Loucy (cell line): ENCODE measurements around the gene RFPL4A.
"Not testable (repeated sequence)": the region's sequence is repeated elsewhere in the genome, so short reads cannot be mapped to it uniquely, and the experiment has no call there.

Source experiments
- H2AFZ ChIP-seq: fragments of 200-600 bp; sonication (generic); 2 replicates; pipeline ENCODE4 v1.6.0; 2016; ENCODE audit warnings: antibody characterized with exemption, mild to moderate bottlenecking, low read length, moderate library complexity
- H3F3A ChIP-seq: fragments of 200-600 bp; 2 replicates; pipeline ENCODE4 v1.6.0; 2016; ENCODE audit warnings: antibody characterized with exemption, low read depth, mild to moderate bottlenecking
- H3K27me3 ChIP-seq: fragments of 200-600 bp; sonication (generic); 2 replicates; pipeline ENCODE4 v1.6.1; 2014; ENCODE audit warnings: low read length, mild to moderate bottlenecking; ENCODE audit not compliant: insufficient read depth, poor library complexity, severe bottlenecking
- H3K36me3 ChIP-seq: fragments of 200-600 bp; sonication (generic); 2 replicates; pipeline ENCODE4 v1.6.1; 2016; ENCODE audit warnings: low read length; ENCODE audit not compliant: insufficient read depth
- H3K4me1 ChIP-seq: fragments of 200-600 bp; sonication (generic); 2 replicates; pipeline ENCODE4 v1.5.1; 2014; ENCODE audit warnings: low read length, mild to moderate bottlenecking; ENCODE audit not compliant: insufficient read depth, poor library complexity, severe bottlenecking
- H3K4me2 ChIP-seq: fragments of 200-600 bp; sonication (generic); 2 replicates; pipeline ENCODE4 v1.6.0; 2014; ENCODE audit warnings: antibody characterized with exemption, low read length, low read depth, mild to moderate bottlenecking; ENCODE audit not compliant: poor library complexity, severe bottlenecking
- H3K4me3 ChIP-seq: fragments of 200-600 bp; sonication (generic); 2 replicates; pipeline ENCODE4 v1.5.1; 2014; ENCODE audit warnings: low read length, mild to moderate bottlenecking, mixed read lengths; ENCODE audit not compliant: poor library complexity, severe bottlenecking
- H3K79me2 ChIP-seq: fragments of 200-600 bp; sonication (generic); 2 replicates; pipeline ENCODE4 v1.6.1; 2014; ENCODE audit warnings: low read length; ENCODE audit not compliant: insufficient read depth
- H3K9ac ChIP-seq: fragments of 200-600 bp; sonication (generic); 2 replicates; pipeline ENCODE4 v1.6.0; 2014; ENCODE audit warnings: mild to moderate bottlenecking, low read depth, low read length, moderate library complexity; ENCODE audit not compliant: poor library complexity, severe bottlenecking
- H3K9me2 ChIP-seq: fragments of 200-600 bp; sonication (generic); replicated peaks from 2 replicates; pipeline ENCODE4 v1.6.1; 2016; ENCODE audit warnings: low read depth, low read length, mixed read lengths
- H3K9me3 ChIP-seq: fragments of 200-600 bp; sonication (generic); 2 replicates; pipeline ENCODE4 v1.6.1; 2014; ENCODE audit warnings: mild to moderate bottlenecking, antibody characterized with exemption, low read length, low read depth; ENCODE audit not compliant: insufficient read depth
- H4K20me1 ChIP-seq: fragments of 200-600 bp; sonication (generic); 2 replicates; pipeline ENCODE4 v1.6.0; 2014; ENCODE audit warnings: antibody characterized with exemption, low read length, mild to moderate bottlenecking; ENCODE audit not compliant: insufficient read depth, poor library complexity, severe bottlenecking
- EZH2phosphoT487 ChIP-seq: fragments of 200-600 bp; IDR thresholded peaks from 2 replicates; pipeline ENCODE4 v1.6.1; 2018; ENCODE audit warnings: antibody characterized with exemption, mild to moderate bottlenecking, moderate library complexity, borderline replicate concordance
- TF ChIP-seq, protein P1 (sequence below): fragments of 200-600 bp; sonication (generic); conservative IDR thresholded peaks from 2 replicates; pipeline ENCODE4 v1.5.1; 2014; ENCODE audit warnings: mild to moderate bottlenecking, antibody characterized with exemption, low read length

Gene RFPL4A

DNA sequence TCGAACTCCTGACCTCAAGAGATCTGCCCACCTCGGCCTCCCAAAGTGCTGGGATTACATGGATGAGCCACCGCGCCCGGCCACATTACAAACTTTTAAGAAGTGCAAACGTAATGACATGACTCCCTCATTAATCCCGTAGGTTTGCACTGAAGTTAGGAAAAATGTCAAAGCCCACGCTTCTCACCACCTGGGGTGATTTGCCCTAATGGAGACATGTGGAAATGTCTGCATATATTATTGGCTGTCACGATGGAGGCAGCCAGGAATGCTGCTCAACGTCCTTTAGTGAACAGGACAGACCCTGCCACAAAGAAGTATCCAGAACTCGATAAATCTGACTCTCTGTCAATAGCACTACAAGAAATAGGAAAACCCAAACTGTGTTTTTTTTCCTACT, 41.6 kb upstream of the RFPL4A start:
- Histone ChIP-seq H3K27me3 (no peaks in the 10 kb centered on the region), H3K9me2 (no peaks in the 10 kb centered on the region), H3K36me3 (no peaks in the 10 kb centered on the region), H2AFZ (no peak overlapping the region), H3K79me2 (no peaks in the 10 kb centered on the region), H3K4me3 (no peak overlapping the region), H4K20me1 (no peaks in the 10 kb centered on the region), H3K9ac (no peak overlapping the region), H3F3A (no peaks in the 10 kb centered on the region), H3K9me3 (peaks cover 8% of the 10 kb centered on the region; the same call in 1 of the 2 replicates), H3K4me1 (no peaks in the 10 kb centered on the region), H3K4me2 (no peak overlapping the region)
- TF ChIP-seq EZH2phosphoT487 = no peak
- TF ChIP-seq, protein P1, sequence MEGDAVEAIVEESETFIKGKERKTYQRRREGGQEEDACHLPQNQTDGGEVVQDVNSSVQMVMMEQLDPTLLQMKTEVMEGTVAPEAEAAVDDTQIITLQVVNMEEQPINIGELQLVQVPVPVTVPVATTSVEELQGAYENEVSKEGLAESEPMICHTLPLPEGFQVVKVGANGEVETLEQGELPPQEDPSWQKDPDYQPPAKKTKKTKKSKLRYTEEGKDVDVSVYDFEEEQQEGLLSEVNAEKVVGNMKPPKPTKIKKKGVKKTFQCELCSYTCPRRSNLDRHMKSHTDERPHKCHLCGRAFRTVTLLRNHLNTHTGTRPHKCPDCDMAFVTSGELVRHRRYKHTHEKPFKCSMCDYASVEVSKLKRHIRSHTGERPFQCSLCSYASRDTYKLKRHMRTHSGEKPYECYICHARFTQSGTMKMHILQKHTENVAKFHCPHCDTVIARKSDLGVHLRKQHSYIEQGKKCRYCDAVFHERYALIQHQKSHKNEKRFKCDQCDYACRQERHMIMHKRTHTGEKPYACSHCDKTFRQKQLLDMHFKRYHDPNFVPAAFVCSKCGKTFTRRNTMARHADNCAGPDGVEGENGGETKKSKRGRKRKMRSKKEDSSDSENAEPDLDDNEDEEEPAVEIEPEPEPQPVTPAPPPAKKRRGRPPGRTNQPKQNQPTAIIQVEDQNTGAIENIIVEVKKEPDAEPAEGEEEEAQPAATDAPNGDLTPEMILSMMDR = no peak

DNA sequence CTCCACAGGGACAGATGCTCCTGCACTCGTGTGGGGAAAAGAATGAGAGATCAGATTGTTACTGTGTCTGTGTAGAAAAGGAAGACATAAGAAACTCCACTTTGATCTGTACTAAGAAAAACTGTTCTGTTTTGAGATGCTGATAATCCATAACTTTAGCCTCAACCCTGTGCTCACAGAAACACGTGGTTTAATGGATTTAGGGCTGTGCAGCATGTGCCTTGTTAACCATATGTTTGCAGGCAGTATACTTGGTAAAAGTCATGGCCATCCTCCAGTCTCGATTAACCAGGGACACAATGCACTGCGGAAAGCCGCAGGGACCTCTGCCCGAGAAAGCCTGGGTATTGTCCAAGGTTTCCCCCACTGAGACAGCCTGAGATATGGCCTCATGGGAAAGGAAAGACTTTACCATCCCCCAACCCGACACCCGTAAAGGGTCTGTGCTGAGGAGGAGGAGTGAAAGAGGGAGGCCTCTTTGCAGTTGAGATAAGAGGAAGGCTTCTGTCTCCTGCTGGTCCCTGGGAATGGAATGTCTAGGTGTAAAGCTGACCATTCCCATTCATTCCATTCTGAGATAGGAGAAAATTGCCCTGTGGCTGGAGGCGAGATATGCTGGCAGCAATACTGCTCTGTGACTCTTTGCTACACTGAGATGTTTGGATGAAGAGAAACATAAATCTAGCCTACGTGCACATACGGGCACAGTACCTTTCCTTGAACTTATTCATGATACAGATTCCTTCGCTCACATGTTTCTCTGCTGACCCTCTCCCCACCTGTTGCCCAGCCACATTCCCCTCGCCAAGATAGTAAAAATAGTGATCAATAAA, 40.8 kb upstream of the RFPL4A start:
- H3K4me3 ChIP-seq, H3K9me2 ChIP-seq, H3K79me2 ChIP-seq, H3F3A ChIP-seq, H3K4me2 ChIP-seq, H3K27me3 ChIP-seq, H3K4me1 ChIP-seq, H3K36me3 ChIP-seq, H3K9ac ChIP-seq, H2AFZ ChIP-seq, H4K20me1 ChIP-seq, H3K9me3 ChIP-seq: not testable (repeated sequence)

DNA sequence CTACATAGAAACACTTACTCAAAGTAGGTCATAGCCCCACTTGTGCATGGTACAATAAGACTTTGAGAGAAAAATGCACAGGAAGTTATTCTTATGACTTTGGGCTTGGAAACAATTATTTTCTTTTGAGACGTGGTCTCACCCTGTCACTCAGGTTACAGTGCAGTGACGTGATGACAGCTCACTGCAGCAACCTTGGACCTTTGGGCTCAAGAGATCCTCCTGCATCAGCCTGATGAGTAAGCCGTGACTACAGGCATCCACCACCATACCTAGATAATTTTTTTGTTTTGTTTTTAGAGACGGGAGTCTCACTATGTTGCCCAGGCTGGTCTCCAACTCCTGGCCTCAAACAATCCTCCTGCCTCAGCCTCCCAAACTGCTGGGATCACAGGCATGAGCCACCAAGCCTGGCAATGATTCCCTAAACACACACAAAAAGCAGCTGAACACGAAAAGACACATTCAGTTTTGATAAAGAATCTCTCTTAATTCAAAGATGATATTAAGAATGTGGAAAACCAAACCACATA, 38.6 kb upstream of the RFPL4A start:
- peaks cover 8% of the 10 kb centered on the region; the same call in 1 of the 2 replicates for H3K9me3 ChIP-seq
- H3K36me3 ChIP-seq = no peaks in the 10 kb centered on the region

More for the DNA sequence above, 38.6 kb upstream of the RFPL4A start:
- Histone ChIP-seq H3K4me1 (no peaks in the 10 kb centered on the region), H3K79me2 (no peaks in the 10 kb centered on the region), H3K4me2 (no peak overlapping the region), H3K27me3 (no peaks in the 10 kb centered on the region), H3K9me2 (no peaks in the 10 kb centered on the region), H2AFZ (no peak overlapping the region), H3F3A (no peaks in the 10 kb centered on the region), H3K4me3 (no peak overlapping the region), H3K9ac (no peak overlapping the region), H4K20me1 (no peaks in the 10 kb centered on the region)
- TF ChIP-seq, protein P1 = no peak
- no peak for TF ChIP-seq EZH2phosphoT487
